Mucosa of descending colon (tissue), 3 donors: ENCODE measurements around the gene TNIP1. TPM values are rescaled to one million over a fixed set of nuclear protein-coding genes. Genes with fewer than 3 reads are reported as not detected.

Source experiments
- ATAC-seq: fragments of 200-7000 bp; cut with Tn5 transposase; one replicate; pipeline ENCODE4 v1.9.1; 2020; ENCODE audit warnings: mild to moderate bottlenecking, moderate library complexity
- DNase-seq, 3 donors: peaks; one replicate each; pipeline ENCODE4 v3.0.0-alpha.2; 2020
- H3K36me3 ChIP-seq: fragments of 200-600 bp; one replicate; pipeline ENCODE4 v1.8.0; 2021; ENCODE audit warnings: low read depth, mild to moderate bottlenecking
- H3K4me1 ChIP-seq: fragments of 200-600 bp; one replicate; pipeline ENCODE4 v1.8.0; 2021; ENCODE audit warnings: low read depth, mild to moderate bottlenecking
- H3K4me3 ChIP-seq: fragments of 200-600 bp; one replicate; pipeline ENCODE4 v1.8.0; 2021; ENCODE audit warnings: mild to moderate bottlenecking
- H3K9me3 ChIP-seq: fragments of 200-600 bp; one replicate; pipeline ENCODE4 v1.8.0; 2021; ENCODE audit warnings: mild to moderate bottlenecking
- intact Hi-C, 2 donors: fragments of 100-400 bp; cut with DNase I in 1 of 2; cut with micrococcal nuclease in 1 of 2; formaldehyde crosslinking; loops; one replicate each; pipeline versions ENCODE4 v1.11.0 to v1.11.1; 2022; cut with DNase I, micrococcal nuclease
- total RNA-seq, 3 donors: library from RNA; stranded (reverse); fragmentation: NEBNext Ultra II Directional in 2 of 3; extraction: Animal tissue kit (Norgen Biotek cat#: 25700) in 2 of 3; gene quantifications; one replicate each; pipeline versions ENCODE4 v1.2.1 to v1.2.4, GENCODE V29; 2021 to 2023
- TF ChIP-seq, protein P1 (sequence below): fragments of 200-600 bp; IDR thresholded peaks from one replicate; pipeline ENCODE4 v1.8.0; 2022; ENCODE audit warnings: antibody characterized with exemption, mild to moderate bottlenecking
- donor health status: DM: no; HTN: no; CAD: no; lungs with moderate emphysema.
- donor health status: DM: no; HTN: no; CAD: no.
- donor health status: DM: no; HTN: yes; CAD: no.

Gene TNIP1
- total RNA-seq, 3 donors from 2014 or later = 140 to 218 (median 156) TPM

DNA sequence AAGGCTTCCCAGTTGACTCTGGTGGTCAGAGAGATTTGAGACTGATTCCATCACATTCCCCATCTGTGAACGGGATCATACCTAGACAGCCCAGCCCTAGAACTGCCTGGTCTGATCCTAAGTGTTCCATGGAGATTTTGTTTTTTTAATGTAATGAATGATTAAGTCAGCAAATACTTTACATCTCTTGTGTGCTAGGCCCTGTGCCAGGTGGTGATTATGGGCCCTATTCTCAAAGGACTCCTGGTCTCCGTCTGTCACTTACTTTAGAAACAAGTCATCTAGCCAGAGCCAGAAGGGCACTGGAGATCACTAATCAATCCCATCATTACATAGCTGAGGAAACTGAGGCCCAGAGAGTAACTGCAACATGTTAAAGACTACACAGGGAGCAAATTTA is 61.5 kb downstream of the TNIP1 start:
- intact Hi-C loops = no loop called here
- TF ChIP-seq, protein P1, sequence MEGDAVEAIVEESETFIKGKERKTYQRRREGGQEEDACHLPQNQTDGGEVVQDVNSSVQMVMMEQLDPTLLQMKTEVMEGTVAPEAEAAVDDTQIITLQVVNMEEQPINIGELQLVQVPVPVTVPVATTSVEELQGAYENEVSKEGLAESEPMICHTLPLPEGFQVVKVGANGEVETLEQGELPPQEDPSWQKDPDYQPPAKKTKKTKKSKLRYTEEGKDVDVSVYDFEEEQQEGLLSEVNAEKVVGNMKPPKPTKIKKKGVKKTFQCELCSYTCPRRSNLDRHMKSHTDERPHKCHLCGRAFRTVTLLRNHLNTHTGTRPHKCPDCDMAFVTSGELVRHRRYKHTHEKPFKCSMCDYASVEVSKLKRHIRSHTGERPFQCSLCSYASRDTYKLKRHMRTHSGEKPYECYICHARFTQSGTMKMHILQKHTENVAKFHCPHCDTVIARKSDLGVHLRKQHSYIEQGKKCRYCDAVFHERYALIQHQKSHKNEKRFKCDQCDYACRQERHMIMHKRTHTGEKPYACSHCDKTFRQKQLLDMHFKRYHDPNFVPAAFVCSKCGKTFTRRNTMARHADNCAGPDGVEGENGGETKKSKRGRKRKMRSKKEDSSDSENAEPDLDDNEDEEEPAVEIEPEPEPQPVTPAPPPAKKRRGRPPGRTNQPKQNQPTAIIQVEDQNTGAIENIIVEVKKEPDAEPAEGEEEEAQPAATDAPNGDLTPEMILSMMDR = no peak
- ATAC-seq = no peak
- H3K4me3 ChIP-seq = no peak overlapping the region
- DNase-seq = no peak
- no peaks in the 10 kb centered on the region for H3K36me3 ChIP-seq
- no peaks in the 10 kb centered on the region for H3K9me3 ChIP-seq
- H3K4me1 ChIP-seq = no peaks in the 10 kb centered on the region

DNA sequence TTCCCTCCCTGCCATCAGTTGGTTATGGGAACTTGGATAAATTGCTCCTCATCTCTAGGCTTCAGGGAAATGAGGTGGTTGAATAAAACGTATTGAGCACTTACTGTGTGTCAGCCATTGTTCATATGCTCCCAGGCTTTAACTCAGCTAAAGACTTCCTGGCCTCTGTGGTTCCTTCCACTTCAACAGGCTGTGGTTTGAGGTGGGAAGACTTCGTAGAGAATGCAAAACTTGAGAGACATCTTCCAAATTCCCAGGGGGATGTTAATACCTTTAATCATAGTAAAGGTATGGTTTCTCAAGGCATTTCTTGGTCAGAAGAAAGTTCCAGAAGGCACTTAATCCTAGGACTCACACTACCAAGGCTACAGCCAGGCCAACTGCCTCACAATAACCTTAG is 62.0 kb downstream of the TNIP1 start:
- no peaks in the 10 kb centered on the region for H3K4me1 ChIP-seq
- DNase-seq = no peak
- intact Hi-C loops = no loop called here
- H3K9me3 ChIP-seq = no peaks in the 10 kb centered on the region
- H3K36me3 ChIP-seq = no peaks in the 10 kb centered on the region
- no peak for ATAC-seq
- TF ChIP-seq, protein P1 = no peak
- no peak overlapping the region for H3K4me3 ChIP-seq

DNA sequence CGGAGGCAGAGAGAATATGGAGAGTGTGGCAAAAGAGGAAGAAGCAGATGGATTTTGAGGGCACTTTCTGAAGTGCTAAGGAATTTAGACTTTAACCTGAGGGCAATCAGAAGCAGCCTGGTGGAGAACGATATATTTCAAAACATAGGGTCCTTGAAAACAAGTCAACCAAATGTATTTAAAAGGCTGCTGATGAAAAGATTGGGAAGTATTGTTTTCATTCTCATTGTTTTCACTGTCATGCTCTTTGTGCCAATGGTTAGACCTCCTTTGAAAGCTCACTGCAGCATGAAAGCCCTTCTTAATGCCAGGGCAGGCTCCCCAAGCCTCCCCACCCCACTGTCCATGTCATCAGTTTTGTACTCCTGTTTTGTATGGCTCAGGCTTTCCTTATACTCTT is 62.9 kb downstream of the TNIP1 start:
- no peak for DNase-seq
- H3K4me1 ChIP-seq = no peaks in the 10 kb centered on the region
- no peak overlapping the region for H3K4me3 ChIP-seq
- intact Hi-C loops = no loop called here
- TF ChIP-seq, protein P1 = no peak
- ATAC-seq = no peak
- no peaks in the 10 kb centered on the region for H3K36me3 ChIP-seq
- H3K9me3 ChIP-seq = no peaks in the 10 kb centered on the region

DNA sequence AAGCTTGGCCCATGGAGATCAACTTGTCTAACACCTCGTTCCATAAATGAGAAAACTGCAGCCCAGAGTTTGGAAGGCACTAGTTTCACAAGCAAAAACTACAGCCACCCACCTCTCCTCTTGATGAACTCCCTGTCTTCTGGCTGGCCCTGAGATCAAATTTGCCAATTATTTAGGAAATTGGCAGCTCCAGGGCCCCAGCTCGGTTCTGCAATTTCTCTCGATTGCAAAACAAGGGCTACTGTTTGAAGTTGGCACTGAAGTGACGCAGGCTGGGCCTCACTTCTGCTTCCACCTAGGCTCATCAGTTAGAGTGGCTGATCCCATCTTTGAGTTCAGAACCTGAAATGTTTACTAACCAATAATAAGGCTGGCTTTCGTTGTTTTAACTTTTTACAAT is 64.1 kb downstream of the TNIP1 start:
- Histone ChIP-seq H3K9me3 (no peaks in the 10 kb centered on the region), H3K36me3 (no peaks in the 10 kb centered on the region), H3K4me3 (no peak overlapping the region), H3K4me1 (no peaks in the 10 kb centered on the region)
- no peak for ATAC-seq
- TF ChIP-seq, protein P1 = no peak
- no peak for DNase-seq
- intact Hi-C loops = no loop called here

DNA sequence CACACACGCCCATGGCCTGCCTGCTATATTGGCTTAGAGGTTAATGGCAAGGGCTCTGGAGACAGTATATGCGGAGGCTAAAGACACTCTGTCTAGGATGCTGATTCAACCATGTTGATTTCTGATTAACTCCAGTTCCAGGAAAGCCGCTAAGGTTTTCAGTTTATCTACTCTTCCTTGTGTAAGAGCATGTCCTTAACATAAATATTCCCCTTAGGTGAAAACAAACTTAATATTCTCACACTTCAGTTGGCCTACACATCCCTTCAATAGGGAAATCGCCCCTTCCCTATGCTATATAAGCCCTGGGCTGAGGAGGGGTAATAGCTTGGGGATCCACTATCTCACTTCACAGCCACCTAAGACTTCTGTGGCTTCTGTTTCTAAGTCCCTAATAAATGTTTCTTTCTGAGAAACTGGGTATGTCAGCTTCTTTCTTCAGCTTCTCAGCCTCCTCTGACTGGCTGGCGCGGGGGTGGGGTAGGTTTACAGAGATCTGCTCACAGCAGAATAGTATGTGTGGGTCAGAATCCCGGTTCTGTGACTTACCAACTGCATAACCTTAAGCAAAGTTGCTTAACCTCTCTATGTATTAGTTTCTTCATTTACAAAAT is 64.8 kb downstream of the TNIP1 start:
- Histone ChIP-seq H3K4me1 (no peaks in the 10 kb centered on the region), H3K4me3 (no peak overlapping the region), H3K9me3 (no peaks in the 10 kb centered on the region), H3K36me3 (no peaks in the 10 kb centered on the region)
- intact Hi-C loops = no loop called here
- DNase-seq = no peak
- no peak for ATAC-seq
- TF ChIP-seq, protein P1 = no peak
